HepG2 (cell line): ENCODE measurements around the gene MINDY1. TPM values are rescaled to one million over a fixed set of nuclear protein-coding genes. Genes with fewer than 3 reads are reported as not detected.

Experiments
- AHR ChIP-seq: IDR thresholded peaks from 2 replicates; pipeline ENCODE4 v1.6.1; 2018; ENCODE audit warnings: missing genetic modification reagents, missing compliant biosample characterization
- ATF3 ChIP-seq: sonication (generic); formaldehyde crosslinking; IDR thresholded peaks from 2 replicates; pipeline ENCODE4 v1.4.0; 2020; ENCODE audit warnings: missing genetic modification reagents
- ATF4 ChIP-seq, 2 experiments: fragments of 450-650 bp in 1 of 2; sonication (generic) in 1 of 2; formaldehyde crosslinking; IDR thresholded peaks; 2 replicates each; pipeline versions ENCODE4 v1.5.0 to v1.8.0; 2020 to 2022; ENCODE audit warnings: mild to moderate bottlenecking in 1 of 2, missing genetic modification reagents in 1 of 2
- FIP1L1 ChIP-seq: fragments of 200-400 bp; formaldehyde crosslinking; IDR thresholded peaks from 2 replicates; pipeline ENCODE4 v1.6.1; 2018; ENCODE audit warnings: low read depth, mild to moderate bottlenecking, low read length, moderate library complexity, borderline replicate concordance; ENCODE audit not compliant: insufficient read depth
- GTF2F1 ChIP-seq: fragments of 150-350 bp; IDR thresholded peaks from 2 replicates; pipeline ENCODE4 v1.6.1; 2014; ENCODE audit warnings: low read length
- KDM5A ChIP-seq: fragments of 200-600 bp; sonication (generic); IDR thresholded peaks from 2 replicates; pipeline ENCODE4 v1.7.0; 2018; ENCODE audit warnings: antibody characterized with exemption, mild to moderate bottlenecking, low read length, borderline replicate concordance
- MAX ChIP-seq: IDR thresholded peaks from 2 replicates; pipeline ENCODE4 v1.6.1; 2012; ENCODE audit warnings: inconsistent platforms
- NCOA1 ChIP-seq: sonication (generic); formaldehyde crosslinking; IDR thresholded peaks from 2 replicates; pipeline ENCODE4 v1.9.0; 2021; ENCODE audit warnings: missing genetic modification reagents
- POGZ ChIP-seq: sonication (generic); formaldehyde crosslinking; IDR thresholded peaks from 2 replicates; pipeline ENCODE4 v1.4.0; 2020; ENCODE audit warnings: mild to moderate bottlenecking, missing genetic modification reagents
- SP2 ChIP-seq: sonication (generic); formaldehyde crosslinking; IDR thresholded peaks from 2 replicates; pipeline ENCODE4 v1.5.1; 2020; ENCODE audit warnings: mild to moderate bottlenecking, missing genetic modification reagents
- TAF1 ChIP-seq: sonication (generic); formaldehyde crosslinking; IDR thresholded peaks from 2 replicates; pipeline ENCODE4 v1.4.0; 2020; ENCODE audit warnings: missing genetic modification reagents
- TRIM22 ChIP-seq: fragments of 450-650 bp; IDR thresholded peaks from 2 replicates; pipeline ENCODE4 v1.6.1; 2017
- ZBTB3 ChIP-seq: sonication (generic); formaldehyde crosslinking; IDR thresholded peaks from 2 replicates; pipeline ENCODE4 v1.4.0; 2020; ENCODE audit warnings: low read depth, mild to moderate bottlenecking, moderate library complexity, missing genetic modification reagents, borderline replicate concordance
- ZNF24 ChIP-seq: fragments of 450-650 bp; IDR thresholded peaks from 2 replicates; pipeline ENCODE4 v1.6.1; 2017; ENCODE audit warnings: antibody characterized with exemption, mild to moderate bottlenecking
- ZNF513 ChIP-seq: sonication (generic); formaldehyde crosslinking; conservative IDR thresholded peaks from 2 replicates; pipeline ENCODE4 v1.5.0; 2020; ENCODE audit warnings: missing genetic modification reagents
- ZNF597 ChIP-seq: sonication (generic); formaldehyde crosslinking; IDR thresholded peaks from 2 replicates; pipeline ENCODE4 v1.5.0; 2020; ENCODE audit warnings: missing genetic modification reagents
- ZNF710 ChIP-seq: sonication (generic); formaldehyde crosslinking; IDR thresholded peaks from 2 replicates; pipeline ENCODE4 v1.5.0; 2020; ENCODE audit warnings: mild to moderate bottlenecking, missing genetic modification reagents, borderline replicate concordance
- ZNF777 ChIP-seq: sonication (generic); formaldehyde crosslinking; IDR thresholded peaks from 2 replicates; pipeline ENCODE4 v1.4.0; 2020; ENCODE audit warnings: missing genetic modification reagents
- ZNF800 ChIP-seq: sonication (generic); formaldehyde crosslinking; IDR thresholded peaks from 2 replicates; pipeline ENCODE4 v1.4.0; 2020; ENCODE audit warnings: missing genetic modification reagents
- ZZZ3 ChIP-seq: sonication (generic); formaldehyde crosslinking; IDR thresholded peaks from 2 replicates; pipeline ENCODE4 v1.4.0; 2020; ENCODE audit warnings: missing genetic modification reagents, mild to moderate bottlenecking, borderline replicate concordance
- polyA plus RNA-seq, 8 experiments: library from polyadenylated mRNA; depleted of rRNA in 3 of 8; stranded (reverse) in 7 of 8; unstranded in 1 of 8; fragments of >200 nt; fragmentation: Illumina TruSeq in 4 of 8; extraction: Trizol in 4 of 8; gene quantifications; 2 replicates each; pipeline versions ENCODE4 v1.2.1 to v1.2.3, GENCODE V29; 2011 to 2016; ENCODE audit warnings: low read depth in 4 of 8, missing spikeins in 1 of 8, mixed read lengths in 1 of 8; ENCODE audit not compliant: insufficient read depth in 1 of 8
- total RNA-seq, 5 experiments: library from RNA; depleted of rRNA; stranded (reverse); fragments of >200 nt; fragmentation: Illumina TruSeq; extraction: Trizol; gene quantifications; 2 replicates each; pipeline ENCODE4 v1.2.3, GENCODE V29; 2016; ENCODE audit warnings: low read depth in 1 of 5

MINDY1 gene
- total and polyA plus RNA-seq, 2 of the 13 experiments (the other 11 are each of a cell fraction or from before 2014, with no cell fraction given): 11.1 to 15.0 TPM

GRCh38 chr1:150973836-150974579 is 32.7 kb downstream of the MINDY1 start (continued):
- TF ChIP-seq ZZZ3 (CRISPR knock-in tag): no peak
- no peak for TF ChIP-seq ZNF710 (CRISPR knock-in tag)
- TF ChIP-seq KDM5A: no peak
- peak; percentile 44; the same call in 1 of the 2 replicates for TF ChIP-seq MAX
- TF ChIP-seq POGZ (CRISPR knock-in tag): no peak
- TF ChIP-seq FIP1L1: no peak
- TF ChIP-seq ZNF800: no peak
- no peak for TF ChIP-seq ZBTB3 (CRISPR knock-in tag)
- TF ChIP-seq NCOA1 (CRISPR knock-in tag): 0 out of 2 replicates have a peak, but pooled peaks have one; percentile 39
- no peak for TF ChIP-seq GTF2F1
- TF ChIP-seq ZNF777 (CRISPR knock-in tag): no peak
- TF ChIP-seq TAF1 (CRISPR knock-in tag): 0 out of 2 replicates have a peak, but pooled peaks have one; percentile 47
- TF ChIP-seq ZNF24: no peak
- TF ChIP-seq ATF4 (CRISPR knock-in tag; IDR thresholded peaks at IDR 0.05): no peak
- no peak for TF ChIP-seq ATF3
- no peak for TF ChIP-seq AHR (CRISPR knock-in tag)
- TF ChIP-seq TRIM22: no peak
- no peak for TF ChIP-seq ZNF597 (CRISPR knock-in tag)
- no peak for TF ChIP-seq SP2 (CRISPR knock-in tag)
- no peak for TF ChIP-seq ZNF513 (CRISPR knock-in tag)
